OCI-LY7 (cell line): ENCODE data around the gene ZSCAN26. TPM values are rescaled to one million over a fixed set of nuclear protein-coding genes. Genes with fewer than 3 reads are reported as not detected.

Source experiments
- BruUV-seq: library from RNA; stranded (reverse); fragments of 400-500 nt; replicated peaks from 2 replicates; lab custom pipeline; 2021; lab: Mats Ljungman, UMichigan
- CTCF ChIA-PET: fragments of 300-600 bp; sonication (Branson Sonifier 250); formaldehyde crosslinking; loops from one replicate; lab custom pipeline; 2022; ENCODE audit warnings: antibody characterized with exemption; ENCODE audit not compliant: unreplicated experiment; lab: Charles Lee
- POLR2A ChIA-PET: fragments of 300-600 bp; sonication (Branson Sonifier 250); formaldehyde crosslinking; loops from one replicate; lab custom pipeline; 2022; ENCODE audit warnings: antibody characterized with exemption; lab: Charles Lee
- DNase-seq: peaks from one replicate; pipeline ENCODE4 v3.0.0-alpha.2; 2015; ENCODE audit warnings: low spot score
- H2AFZ ChIP-seq: fragments of 200-600 bp; sonication (generic), shearing (Covaris generic); 2 replicates; pipeline ENCODE4 v1.6.1; 2014; ENCODE audit warnings: mild to moderate bottlenecking, antibody characterized with exemption, low read length, moderate library complexity
- H3K27ac ChIP-seq: fragments of 200-600 bp; sonication (generic); 2 replicates; pipeline ENCODE4 v1.5.1; 2014; ENCODE audit warnings: mixed run types, low read depth, mild to moderate bottlenecking, moderate library complexity, low read length, inconsistent platforms; ENCODE audit not compliant: poor library complexity, severe bottlenecking
- H3K36me3 ChIP-seq: fragments of 200-600 bp; sonication (generic); 2 replicates; pipeline ENCODE4 v1.6.1; 2014; ENCODE audit warnings: mild to moderate bottlenecking, antibody characterized with exemption, low read length, moderate library complexity, mixed read lengths; ENCODE audit not compliant: insufficient read depth
- H3K4me1 ChIP-seq: fragments of 200-600 bp; sonication (generic); 2 replicates; pipeline ENCODE4 v1.5.1; 2014; ENCODE audit warnings: mild to moderate bottlenecking, low read length; ENCODE audit not compliant: insufficient read depth, poor library complexity, severe bottlenecking
- H3K4me2 ChIP-seq: fragments of 200-600 bp; sonication (generic); 2 replicates; pipeline ENCODE4 v1.6.1; 2014; ENCODE audit warnings: mild to moderate bottlenecking, low read length
- H3K4me3 ChIP-seq: fragments of 200-600 bp; sonication (generic); 2 replicates; pipeline ENCODE4 v1.5.1; 2014; ENCODE audit warnings: mild to moderate bottlenecking, low read depth, low read length; ENCODE audit not compliant: poor library complexity, severe bottlenecking
- H3K79me2 ChIP-seq: fragments of 200-600 bp; sonication (generic); 2 replicates; pipeline ENCODE4 v1.6.1; 2016; ENCODE audit warnings: low read depth, mild to moderate bottlenecking, low read length, moderate library complexity, mixed read lengths; ENCODE audit not compliant: insufficient read depth
- H3K9me2 ChIP-seq: fragments of 200-600 bp; sonication (generic); 2 replicates; pipeline ENCODE4 v1.6.1; 2016; ENCODE audit warnings: mild to moderate bottlenecking, low read length, mixed read lengths; ENCODE audit not compliant: insufficient read depth
- H3K9me3 ChIP-seq: fragments of 200-600 bp; sonication (generic); 2 replicates; pipeline ENCODE4 v1.6.1; 2014; ENCODE audit warnings: mild to moderate bottlenecking, mixed run types, low read length, mixed read lengths
- H4K20me1 ChIP-seq: fragments of 200-600 bp; sonication (generic); 2 replicates; pipeline ENCODE4 v1.6.1; 2014; ENCODE audit warnings: mild to moderate bottlenecking, antibody characterized with exemption, low read length, moderate library complexity, mixed read lengths; ENCODE audit not compliant: insufficient read depth
- CTCF ChIP-seq: fragments of 200-600 bp; sonication (generic); conservative IDR thresholded peaks from 2 replicates; pipeline ENCODE4 v1.5.1; 2014; ENCODE audit warnings: mild to moderate bottlenecking, antibody characterized with exemption, low read length, moderate library complexity, mixed read lengths
- EZH2phosphoT487 ChIP-seq: fragments of 200-600 bp; sonication (generic); IDR thresholded peaks from 2 replicates; pipeline ENCODE4 v1.6.1; 2018; ENCODE audit warnings: low read depth, borderline replicate concordance, mild to moderate bottlenecking, mixed run types, antibody characterized with exemption, low read length, moderate library complexity, mixed read lengths
- intact Hi-C: fragments of 100-400 bp; cut with micrococcal nuclease; formaldehyde crosslinking; loops from one replicate; pipeline ENCODE4 v1.10.0; 2022; ENCODE audit not compliant: unreplicated experiment
- total RNA-seq, 2 experiments: library from RNA; depleted of rRNA in 1 of 2; stranded (reverse); fragments of >200 nt in 1 of 2; shearing (Covaris generic) in 1 of 2; gene quantifications; 2 replicates each; pipeline ENCODE4 v1.2.3, GENCODE V29; 2014 to 2022

The ZSCAN26 gene
- total RNA-seq, 2 experiments from 2014 or later = 2.8 to 6.8 TPM

GRCh38 chr6:28277746-28278145, 10.8 kb downstream of the ZSCAN26 start:
- Histone ChIP-seq H3K4me2 (no peak overlapping the region), H3K9me2 (no peaks in the 10 kb centered on the region), H3K4me1 (peaks cover 7% of the 10 kb centered on the region), H3K4me3 (no peak overlapping the region), H3K27ac (no peak overlapping the region), H3K9me3 (no peaks in the 10 kb centered on the region), H2AFZ (no peak overlapping the region), H3K79me2 (no peaks in the 10 kb centered on the region), H4K20me1 (no peaks in the 10 kb centered on the region), H3K36me3 (peaks cover 15% of the 10 kb centered on the region; the same call in 1 of the 2 replicates)
- no TSS peak for BruUV-seq
- no peak for DNase-seq
- ChIA-PET CTCF (interaction anchor here (0.5 kb wide), 1 partner anchor 11 kb away, joined by 3 read pairs; no protein-coding TSS in a partner anchor), POLR2A (no interaction called here)
- no peak for TF ChIP-seq EZH2phosphoT487
- no peak for TF ChIP-seq CTCF
- intact Hi-C loops = no loop called here

GRCh38 chr6:28280595-28281287, 13.8 kb downstream of the ZSCAN26 start:
- Histone ChIP-seq H3K79me2 (no peaks in the 10 kb centered on the region), H2AFZ (peak overlapping the region; percentile 81; the same call in 1 of the 2 replicates), H3K4me2 (peak overlapping the region; percentile 68), H3K36me3 (peaks cover 9% of the 10 kb centered on the region; the same call in 1 of the 2 replicates), H3K4me3 (peak overlapping the region; percentile 69), H3K27ac (no peak overlapping the region), H3K4me1 (peaks cover 7% of the 10 kb centered on the region), H3K9me3 (no peaks in the 10 kb centered on the region), H4K20me1 (no peaks in the 10 kb centered on the region), H3K9me2 (no peaks in the 10 kb centered on the region)
- intact Hi-C loops = loop anchor here (1.0 kb wide), 2 partner anchors 28 to 119 kb away; partner anchors contain the start of genes ZKSCAN4 and ZSCAN12
- no peak for TF ChIP-seq EZH2phosphoT487
- ChIA-PET CTCF (interaction anchor here (0.5 kb wide), 1 partner anchor 63 kb away, joined by 3 read pairs; no protein-coding TSS in a partner anchor), POLR2A (interaction anchor here (0.6 to 1.5 kb wide), 6 partner anchors 12 to 79 kb away, joined by 3 to 9 read pairs (median 3); partner anchors contain the start of genes ZKSCAN4 and ZSCAN26)
- no TSS peak for BruUV-seq
- DNase-seq = no peak

GRCh38 chr6:28281288-28282064, 14.5 kb downstream of the ZSCAN26 start, which contains the start of gene PGBD1:
TSS of gene PGBD1 (plus strand) at chr6:28281572. CDS start at chr6:28283814, 2,242 bp downstream.
- BruUV-seq = no TSS peak
- Histone ChIP-seq H3K4me1 (peaks cover 7% of the 10 kb centered on the region), H3K9me2 (no peaks in the 10 kb centered on the region), H3K4me2 (peak within 1 kb of the TSS; percentile 68), H3K79me2 (no peaks in the 10 kb centered on the region), H3K4me3 (peak within 1 kb of the TSS; percentile 69), H4K20me1 (no peaks in the 10 kb centered on the region), H3K27ac (no peak within 1 kb of the TSS), H2AFZ (peak within 1 kb of the TSS; percentile 81), H3K9me3 (no peaks in the 10 kb centered on the region), H3K36me3 (peaks cover 3% of the 10 kb centered on the region; the same call in 1 of the 2 replicates)
- POLR2A ChIA-PET = interaction anchor here (0.6 to 1.5 kb wide), 8 partner anchors 11 to 118 kb away, joined by 3 to 9 read pairs (median 3); partner anchors contain the start of genes ZKSCAN4, ZSCAN12 and ZSCAN26
- CTCF ChIA-PET = no interaction called here
- TF ChIP-seq EZH2phosphoT487 (no peak), CTCF (no peak)
- peak; percentile 71 for DNase-seq
- intact Hi-C loops = loop anchor here (1.0 kb wide), 2 partner anchors 29 to 118 kb away; partner anchors contain the start of genes ZKSCAN4 and ZSCAN12
